GM12865 (cell line): Measurements from ENCODE around the gene RAB37.

Source experiments
- DNase-seq: peaks from one replicate; pipeline ENCODE4 v3.0.0; 2010; ENCODE audit warnings: low read depth
- H3K4me3 ChIP-seq: 2 replicates; pipeline ENCODE4 v1.5.1; 2011; ENCODE audit warnings: mild to moderate bottlenecking, low read depth, low read length, control low read depth
- TF ChIP-seq, protein P1 (sequence below): IDR thresholded peaks from 2 replicates; pipeline ENCODE4 v1.5.1; 2011; ENCODE audit warnings: low read length, control low read depth, low read depth, inconsistent platforms; ENCODE audit not compliant: insufficient read depth; ENCODE audit errors: missing control alignments

Gene RAB37

DNA sequence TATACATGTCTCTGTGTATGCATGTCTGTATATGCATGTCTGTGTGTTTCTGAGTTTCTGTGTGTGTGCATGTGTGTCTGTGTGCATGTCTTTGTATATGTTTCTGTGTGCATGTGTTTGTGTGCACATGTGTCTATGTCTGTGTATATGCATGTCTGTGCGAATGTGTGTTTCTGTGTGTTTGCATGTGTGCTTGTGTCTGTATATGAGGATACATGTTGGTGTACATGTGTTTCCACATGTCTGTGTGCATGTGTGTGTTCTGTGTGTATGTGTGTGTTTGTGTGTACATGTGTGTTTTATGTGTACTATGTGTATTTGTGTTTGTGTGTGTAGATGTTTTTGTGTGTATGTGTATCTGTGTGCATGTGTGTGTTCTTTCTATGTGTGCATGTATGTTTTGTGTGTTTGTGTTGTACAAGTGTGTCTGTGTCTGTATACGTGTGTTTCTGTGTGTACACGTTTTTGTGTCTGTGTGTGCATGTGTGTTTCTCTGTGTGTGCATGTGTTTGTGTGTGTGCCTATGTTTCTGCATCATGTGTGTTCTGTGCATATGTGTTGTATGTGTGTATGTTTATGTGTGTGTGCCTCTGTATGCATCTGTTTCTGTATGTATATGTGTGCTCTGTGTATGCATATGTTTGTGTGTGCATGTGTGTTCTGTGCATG lies 8.9 kb upstream of the RAB37 start:
- DNase-seq, result no peak
- H3K4me3 ChIP-seq, result no peak overlapping the region
- TF ChIP-seq, protein P1, sequence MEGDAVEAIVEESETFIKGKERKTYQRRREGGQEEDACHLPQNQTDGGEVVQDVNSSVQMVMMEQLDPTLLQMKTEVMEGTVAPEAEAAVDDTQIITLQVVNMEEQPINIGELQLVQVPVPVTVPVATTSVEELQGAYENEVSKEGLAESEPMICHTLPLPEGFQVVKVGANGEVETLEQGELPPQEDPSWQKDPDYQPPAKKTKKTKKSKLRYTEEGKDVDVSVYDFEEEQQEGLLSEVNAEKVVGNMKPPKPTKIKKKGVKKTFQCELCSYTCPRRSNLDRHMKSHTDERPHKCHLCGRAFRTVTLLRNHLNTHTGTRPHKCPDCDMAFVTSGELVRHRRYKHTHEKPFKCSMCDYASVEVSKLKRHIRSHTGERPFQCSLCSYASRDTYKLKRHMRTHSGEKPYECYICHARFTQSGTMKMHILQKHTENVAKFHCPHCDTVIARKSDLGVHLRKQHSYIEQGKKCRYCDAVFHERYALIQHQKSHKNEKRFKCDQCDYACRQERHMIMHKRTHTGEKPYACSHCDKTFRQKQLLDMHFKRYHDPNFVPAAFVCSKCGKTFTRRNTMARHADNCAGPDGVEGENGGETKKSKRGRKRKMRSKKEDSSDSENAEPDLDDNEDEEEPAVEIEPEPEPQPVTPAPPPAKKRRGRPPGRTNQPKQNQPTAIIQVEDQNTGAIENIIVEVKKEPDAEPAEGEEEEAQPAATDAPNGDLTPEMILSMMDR, result no peak

DNA sequence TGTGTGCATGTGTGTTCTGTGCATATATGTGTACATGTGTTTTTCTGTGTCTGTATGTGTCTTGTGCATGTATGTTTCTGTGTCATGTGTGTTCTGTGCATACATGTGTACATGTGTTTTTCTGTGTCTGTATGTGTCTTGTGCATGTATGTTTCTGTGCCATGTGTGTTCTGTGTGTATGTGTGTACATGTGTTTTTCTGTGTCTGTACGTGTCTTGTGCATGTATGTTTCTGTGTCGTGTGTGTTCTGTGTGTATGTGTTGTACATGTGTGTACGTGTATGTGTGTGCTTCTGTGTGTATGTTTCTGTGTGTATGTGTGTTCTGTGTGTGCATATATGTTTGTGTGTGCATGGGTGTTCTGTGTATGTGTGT lies 8.4 kb upstream of the RAB37 start:
- DNase-seq, result no peak
- TF ChIP-seq, protein P1, result no peak
- no peak overlapping the region for H3K4me3 ChIP-seq

DNA sequence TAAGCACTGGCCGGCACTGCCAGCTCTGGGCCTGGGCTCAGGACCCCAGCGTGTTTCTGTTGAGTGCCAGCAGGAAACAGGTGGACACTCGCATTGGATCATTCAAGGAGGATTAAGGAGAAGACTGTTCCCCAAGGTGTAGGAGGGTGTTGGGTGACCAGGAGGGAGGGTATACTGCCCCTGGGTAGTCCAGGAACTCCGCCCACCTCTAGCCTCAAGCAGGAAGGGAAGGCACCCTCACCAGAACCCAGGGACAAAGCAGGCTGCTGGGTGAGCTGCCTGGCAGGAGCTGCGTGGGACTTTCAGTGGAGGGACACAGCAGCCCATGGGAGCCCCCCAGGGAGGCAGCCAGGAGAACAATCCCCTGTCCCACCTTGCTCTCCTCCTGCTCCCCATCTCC lies 7.7 kb upstream of the RAB37 start:
- TF ChIP-seq, protein P1, result no peak
- no peak overlapping the region for H3K4me3 ChIP-seq
- no peak for DNase-seq

DNA sequence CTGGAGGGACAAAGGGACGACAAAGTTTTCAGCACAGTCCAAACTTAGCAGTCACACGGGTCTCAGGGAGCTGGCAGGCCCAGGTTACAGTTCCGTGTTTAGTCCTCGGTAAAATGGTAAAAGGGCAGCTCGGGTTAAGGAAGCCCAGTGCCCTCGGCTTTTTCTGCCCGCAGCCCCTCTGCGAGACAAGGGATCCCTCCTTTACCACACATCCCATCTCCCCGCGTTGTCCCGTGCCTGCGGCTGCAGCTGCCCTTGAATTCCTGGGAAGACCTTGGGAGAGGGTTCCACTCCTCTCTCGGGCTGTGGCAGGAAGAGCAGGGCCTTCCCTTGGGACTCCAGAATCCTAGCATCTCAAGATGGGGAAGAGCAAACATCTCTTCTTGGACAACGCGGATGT lies 7.2 kb upstream of the RAB37 start:
- H3K4me3 ChIP-seq, result no peak overlapping the region
- TF ChIP-seq, protein P1, result no peak
- no peak for DNase-seq

DNA sequence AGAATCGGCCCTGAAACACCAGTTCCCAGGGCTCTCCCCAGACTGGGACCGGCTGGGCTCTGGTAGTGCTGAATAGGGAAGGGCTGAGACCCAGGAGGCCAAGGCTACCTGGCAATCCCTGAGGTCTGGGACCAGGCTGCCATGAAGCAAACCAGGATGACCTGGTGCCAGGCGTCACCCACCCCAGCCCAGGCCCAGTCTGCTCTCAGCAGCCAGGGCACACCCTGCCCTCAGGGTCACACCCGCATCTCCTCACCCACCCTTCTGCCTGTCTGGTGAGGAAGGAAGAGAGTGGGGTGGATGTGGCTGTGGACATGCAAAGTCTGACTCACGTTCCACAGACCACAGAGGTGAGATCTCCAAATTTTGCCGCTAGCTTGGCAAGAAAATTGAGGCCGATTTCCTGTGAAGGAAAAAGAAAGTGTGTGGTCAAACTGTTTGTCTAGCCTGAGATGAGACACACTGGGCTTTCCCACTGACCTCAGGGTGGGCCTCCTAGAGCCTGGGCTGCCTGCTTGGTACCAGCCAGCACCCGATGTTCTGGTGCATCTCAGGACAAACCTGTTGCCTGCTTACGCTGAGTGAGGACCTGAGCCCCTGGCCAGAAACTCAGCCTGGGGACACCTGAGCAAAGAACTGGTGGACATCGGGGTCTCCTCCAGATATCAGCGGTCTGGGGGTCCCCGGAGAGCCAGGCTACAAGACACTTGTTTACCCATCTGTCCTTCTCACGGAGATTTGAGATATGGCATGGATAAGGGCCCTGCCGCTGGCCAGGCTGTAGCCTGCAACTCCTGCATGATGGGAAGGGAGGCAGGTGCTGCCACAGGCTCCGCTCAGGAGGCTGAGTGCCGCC lies 6.3 kb upstream of the RAB37 start:
- peak; percentile 67 for DNase-seq
- TF ChIP-seq, protein P1, result no peak
- no peak overlapping the region for H3K4me3 ChIP-seq

DNA sequence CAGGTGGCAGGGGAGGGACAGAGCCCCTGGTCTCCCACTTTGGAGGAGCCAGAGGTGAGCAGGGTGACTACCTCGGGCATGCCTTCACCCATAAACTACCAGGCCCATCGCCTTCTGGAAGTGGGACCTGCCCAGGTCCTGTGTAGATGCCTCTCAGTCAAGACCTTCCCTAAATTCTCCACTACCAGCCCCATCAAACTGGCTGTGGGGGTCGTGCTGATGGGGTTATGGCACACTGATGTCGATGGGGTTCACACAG lies 5.8 kb upstream of the RAB37 start:
- H3K4me3 ChIP-seq, result no peak overlapping the region
- TF ChIP-seq, protein P1, result no peak
- DNase-seq, result no peak
